Right lobe of liver (tissue), 4 donors: ENCODE data around the gene SOAT1.

Experiments used
- POLR2A ChIP-seq: fragments of 450-650 bp; IDR thresholded peaks from one replicate; pipeline ENCODE4 v1.6.1; 2017; ENCODE audit warnings: antibody characterized with exemption, mild to moderate bottlenecking
- TF ChIP-seq, protein P1 (sequence below), 4 donors: fragments of 200-600 bp in 3 of 4; fragments of 450-650 bp in 1 of 4; IDR thresholded peaks; one replicate each; pipeline versions ENCODE4 v1.5.1 to v1.8.0; 2016 to 2022; ENCODE audit warnings: antibody characterized with exemption in 4 of 4, mild to moderate bottlenecking in 2 of 4
- donor health status: DM: no; HTN: no; CAD: no.
- donor health status: DM: no; HTN: no; CAD: no.
- donor health status: DM: no; HTN: yes; CAD: no.

- TF ChIP-seq, protein P1, sequence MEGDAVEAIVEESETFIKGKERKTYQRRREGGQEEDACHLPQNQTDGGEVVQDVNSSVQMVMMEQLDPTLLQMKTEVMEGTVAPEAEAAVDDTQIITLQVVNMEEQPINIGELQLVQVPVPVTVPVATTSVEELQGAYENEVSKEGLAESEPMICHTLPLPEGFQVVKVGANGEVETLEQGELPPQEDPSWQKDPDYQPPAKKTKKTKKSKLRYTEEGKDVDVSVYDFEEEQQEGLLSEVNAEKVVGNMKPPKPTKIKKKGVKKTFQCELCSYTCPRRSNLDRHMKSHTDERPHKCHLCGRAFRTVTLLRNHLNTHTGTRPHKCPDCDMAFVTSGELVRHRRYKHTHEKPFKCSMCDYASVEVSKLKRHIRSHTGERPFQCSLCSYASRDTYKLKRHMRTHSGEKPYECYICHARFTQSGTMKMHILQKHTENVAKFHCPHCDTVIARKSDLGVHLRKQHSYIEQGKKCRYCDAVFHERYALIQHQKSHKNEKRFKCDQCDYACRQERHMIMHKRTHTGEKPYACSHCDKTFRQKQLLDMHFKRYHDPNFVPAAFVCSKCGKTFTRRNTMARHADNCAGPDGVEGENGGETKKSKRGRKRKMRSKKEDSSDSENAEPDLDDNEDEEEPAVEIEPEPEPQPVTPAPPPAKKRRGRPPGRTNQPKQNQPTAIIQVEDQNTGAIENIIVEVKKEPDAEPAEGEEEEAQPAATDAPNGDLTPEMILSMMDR (IDR thresholded peaks at IDR 0.05): no peak
- no peak for TF ChIP-seq POLR2A
Measured at GRCh38 chr1:179322557-179322956, 29.0 kb downstream of the SOAT1 start.
